ENCODE results near the gene DPP6. TPM values are rescaled to one million over a fixed set of nuclear protein-coding genes. Genes with fewer than 3 reads are reported as not detected.

DPP6 gene
- total and polyA plus RNA-seq, 9 of the 15 experiments (the other 6 are each of a cell fraction or from before 2014, with no cell fraction given): not detected

DNA sequence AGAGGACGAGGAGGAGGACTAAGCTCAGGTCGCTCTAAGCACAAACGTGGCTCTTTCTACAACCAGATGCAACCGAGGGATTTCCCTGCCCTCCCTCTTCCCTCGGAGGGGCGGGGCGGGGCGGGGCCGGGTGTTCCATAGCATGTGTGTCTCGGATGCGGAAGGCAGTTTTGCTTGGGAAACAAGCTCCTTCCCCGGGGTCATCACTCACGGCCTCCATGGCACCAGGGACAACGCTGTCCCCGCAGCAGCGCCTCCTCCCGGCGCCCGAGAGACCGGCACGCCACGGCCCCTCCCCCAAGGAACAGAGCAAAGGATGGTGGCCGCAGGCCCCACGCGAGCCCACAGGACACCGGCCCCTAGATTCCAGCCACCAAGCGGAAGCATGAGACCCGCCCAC lies 840.3 kb downstream of the DPP6 start (continued):
- TF ChIP-seq, protein P1, sequence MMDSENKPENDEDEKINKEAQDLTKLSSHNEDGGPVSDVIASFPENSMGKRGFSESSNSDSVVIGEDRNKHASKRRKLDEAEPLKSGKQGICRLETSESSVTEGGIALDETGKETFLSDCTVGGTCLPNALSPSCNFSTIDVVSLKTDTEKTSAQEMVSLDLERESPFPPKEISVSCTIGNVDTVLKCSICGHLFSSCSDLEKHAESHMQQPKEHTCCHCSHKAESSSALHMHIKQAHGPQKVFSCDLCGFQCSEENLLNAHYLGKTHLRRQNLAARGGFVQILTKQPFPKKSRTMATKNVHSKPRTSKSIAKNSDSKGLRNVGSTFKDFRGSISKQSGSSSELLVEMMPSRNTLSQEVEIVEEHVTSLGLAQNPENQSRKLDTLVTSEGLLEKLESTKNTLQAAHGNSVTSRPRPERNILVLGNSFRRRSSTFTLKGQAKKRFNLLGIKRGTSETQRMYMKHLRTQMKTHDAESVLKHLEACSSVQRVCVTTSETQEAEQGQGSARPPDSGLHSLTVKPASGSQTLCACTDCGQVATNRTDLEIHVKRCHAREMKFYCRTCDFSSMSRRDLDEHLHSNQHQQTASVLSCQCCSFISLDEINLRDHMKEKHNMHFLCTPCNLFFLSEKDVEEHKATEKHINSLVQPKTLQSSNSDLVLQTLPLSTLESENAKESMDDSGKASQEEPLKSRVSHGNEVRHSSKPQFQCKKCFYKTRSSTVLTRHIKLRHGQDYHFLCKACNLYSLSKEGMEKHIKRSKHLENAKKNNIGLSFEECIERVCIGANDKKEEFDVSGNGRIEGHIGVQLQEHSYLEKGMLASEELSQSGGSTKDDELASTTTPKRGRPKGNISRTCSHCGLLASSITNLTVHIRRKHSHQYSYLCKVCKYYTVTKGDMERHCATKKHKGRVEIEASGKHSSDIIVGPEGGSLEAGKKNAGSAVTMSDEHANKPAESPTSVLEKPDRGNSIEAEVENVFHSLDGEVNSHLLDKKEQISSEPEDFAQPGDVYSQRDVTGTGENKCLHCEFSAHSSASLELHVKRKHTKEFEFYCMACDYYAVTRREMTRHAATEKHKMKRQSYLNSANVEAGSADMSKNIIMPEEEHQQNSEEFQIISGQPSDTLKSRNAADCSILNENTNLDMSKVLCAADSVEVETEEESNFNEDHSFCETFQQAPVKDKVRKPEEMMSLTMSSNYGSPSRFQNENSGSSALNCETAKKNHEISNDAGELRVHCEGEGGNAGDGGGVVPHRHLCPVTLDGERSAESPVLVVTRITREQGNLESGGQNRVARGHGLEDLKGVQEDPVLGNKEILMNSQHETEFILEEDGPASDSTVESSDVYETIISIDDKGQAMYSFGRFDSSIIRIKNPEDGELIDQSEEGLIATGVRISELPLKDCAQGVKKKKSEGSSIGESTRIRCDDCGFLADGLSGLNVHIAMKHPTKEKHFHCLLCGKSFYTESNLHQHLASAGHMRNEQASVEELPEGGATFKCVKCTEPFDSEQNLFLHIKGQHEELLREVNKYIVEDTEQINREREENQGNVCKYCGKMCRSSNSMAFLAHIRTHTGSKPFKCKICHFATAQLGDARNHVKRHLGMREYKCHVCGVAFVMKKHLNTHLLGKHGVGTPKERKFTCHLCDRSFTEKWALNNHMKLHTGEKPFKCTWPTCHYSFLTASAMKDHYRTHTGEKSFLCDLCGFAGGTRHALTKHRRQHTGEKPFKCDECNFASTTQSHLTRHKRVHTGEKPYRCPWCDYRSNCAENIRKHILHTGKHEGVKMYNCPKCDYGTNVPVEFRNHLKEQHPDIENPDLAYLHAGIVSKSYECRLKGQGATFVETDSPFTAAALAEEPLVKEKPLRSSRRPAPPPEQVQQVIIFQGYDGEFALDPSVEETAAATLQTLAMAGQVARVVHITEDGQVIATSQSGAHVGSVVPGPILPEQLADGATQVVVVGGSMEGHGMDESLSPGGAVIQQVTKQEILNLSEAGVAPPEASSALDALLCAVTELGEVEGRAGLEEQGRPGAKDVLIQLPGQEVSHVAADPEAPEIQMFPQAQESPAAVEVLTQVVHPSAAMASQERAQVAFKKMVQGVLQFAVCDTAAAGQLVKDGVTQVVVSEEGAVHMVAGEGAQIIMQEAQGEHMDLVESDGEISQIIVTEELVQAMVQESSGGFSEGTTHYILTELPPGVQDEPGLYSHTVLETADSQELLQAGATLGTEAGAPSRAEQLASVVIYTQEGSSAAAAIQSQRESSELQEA (IDR thresholded peaks at IDR 0.05; ENCODE audit: low read depth): no peak
- TF ChIP-seq BRD9 (IDR thresholded peaks at IDR 0.05; ENCODE audit: low read depth, partially characterized antibody): no peak
- TF ChIP-seq, protein P2, sequence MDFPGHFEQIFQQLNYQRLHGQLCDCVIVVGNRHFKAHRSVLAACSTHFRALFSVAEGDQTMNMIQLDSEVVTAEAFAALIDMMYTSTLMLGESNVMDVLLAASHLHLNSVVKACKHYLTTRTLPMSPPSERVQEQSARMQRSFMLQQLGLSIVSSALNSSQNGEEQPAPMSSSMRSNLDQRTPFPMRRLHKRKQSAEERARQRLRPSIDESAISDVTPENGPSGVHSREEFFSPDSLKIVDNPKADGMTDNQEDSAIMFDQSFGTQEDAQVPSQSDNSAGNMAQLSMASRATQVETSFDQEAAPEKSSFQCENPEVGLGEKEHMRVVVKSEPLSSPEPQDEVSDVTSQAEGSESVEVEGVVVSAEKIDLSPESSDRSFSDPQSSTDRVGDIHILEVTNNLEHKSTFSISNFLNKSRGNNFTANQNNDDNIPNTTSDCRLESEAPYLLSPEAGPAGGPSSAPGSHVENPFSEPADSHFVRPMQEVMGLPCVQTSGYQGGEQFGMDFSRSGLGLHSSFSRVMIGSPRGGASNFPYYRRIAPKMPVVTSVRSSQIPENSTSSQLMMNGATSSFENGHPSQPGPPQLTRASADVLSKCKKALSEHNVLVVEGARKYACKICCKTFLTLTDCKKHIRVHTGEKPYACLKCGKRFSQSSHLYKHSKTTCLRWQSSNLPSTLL (IDR thresholded peaks at IDR 0.05): no peak
- TF ChIP-seq, protein P3, sequence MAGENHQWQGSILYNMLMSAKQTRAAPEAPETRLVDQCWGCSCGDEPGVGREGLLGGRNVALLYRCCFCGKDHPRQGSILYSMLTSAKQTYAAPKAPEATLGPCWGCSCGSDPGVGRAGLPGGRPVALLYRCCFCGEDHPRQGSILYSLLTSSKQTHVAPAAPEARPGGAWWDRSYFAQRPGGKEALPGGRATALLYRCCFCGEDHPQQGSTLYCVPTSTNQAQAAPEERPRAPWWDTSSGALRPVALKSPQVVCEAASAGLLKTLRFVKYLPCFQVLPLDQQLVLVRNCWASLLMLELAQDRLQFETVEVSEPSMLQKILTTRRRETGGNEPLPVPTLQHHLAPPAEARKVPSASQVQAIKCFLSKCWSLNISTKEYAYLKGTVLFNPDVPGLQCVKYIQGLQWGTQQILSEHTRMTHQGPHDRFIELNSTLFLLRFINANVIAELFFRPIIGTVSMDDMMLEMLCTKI (IDR thresholded peaks at IDR 0.05; ENCODE audit: partially characterized antibody): no peak
- TF ChIP-seq, protein P4, sequence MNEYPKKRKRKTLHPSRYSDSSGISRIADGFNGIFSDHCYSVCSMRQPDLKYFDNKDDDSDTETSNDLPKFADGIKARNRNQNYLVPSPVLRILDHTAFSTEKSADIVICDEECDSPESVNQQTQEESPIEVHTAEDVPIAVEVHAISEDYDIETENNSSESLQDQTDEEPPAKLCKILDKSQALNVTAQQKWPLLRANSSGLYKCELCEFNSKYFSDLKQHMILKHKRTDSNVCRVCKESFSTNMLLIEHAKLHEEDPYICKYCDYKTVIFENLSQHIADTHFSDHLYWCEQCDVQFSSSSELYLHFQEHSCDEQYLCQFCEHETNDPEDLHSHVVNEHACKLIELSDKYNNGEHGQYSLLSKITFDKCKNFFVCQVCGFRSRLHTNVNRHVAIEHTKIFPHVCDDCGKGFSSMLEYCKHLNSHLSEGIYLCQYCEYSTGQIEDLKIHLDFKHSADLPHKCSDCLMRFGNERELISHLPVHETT (CRISPR knock-in tag; conservative IDR thresholded peaks at IDR 0.05 in 1 of 2, IDR thresholded peaks at IDR 0.05 in 1 of 2): no peak
- TF ChIP-seq RBFOX2 (IDR thresholded peaks at IDR 0.05; ENCODE audit: low read depth, low read length): no peak
- TF ChIP-seq CBX3 (IDR thresholded peaks at IDR 0.05; ENCODE audit: borderline replicate concordance in 1 of 2, low read length in 2 of 2): 0 out of 3 replicates have a peak, but pooled peaks of 1 of the 2 experiments have one; percentile 12
- no peak for TF ChIP-seq MTF1 (CRISPR knock-in tag; IDR thresholded peaks at IDR 0.05; ENCODE audit: borderline replicate concordance)
- TF ChIP-seq HNRNPUL1 (IDR thresholded peaks at IDR 0.05; ENCODE audit: low read length): no peak
- peak; percentile 53; the same call in 1 of the 2 replicates for TF ChIP-seq SAFB (IDR thresholded peaks at IDR 0.05; ENCODE audit: borderline replicate concordance, low read depth, low read length)
- no peak for TF ChIP-seq TAF9B (IDR thresholded peaks at IDR 0.05; ENCODE audit: partially characterized antibody)
- no peak for TF ChIP-seq PHF21A (IDR thresholded peaks at IDR 0.05; ENCODE audit: borderline replicate concordance, low read depth)
- TF ChIP-seq JUNB (CRISPR knock-in tag; conservative IDR thresholded peaks at IDR 0.05): no peak
- 0 out of 4 replicates have a peak, but pooled peaks of 1 of the 2 experiments have one; percentile 3 for TF ChIP-seq RCOR1 (IDR thresholded peaks at IDR 0.05; ENCODE audit: borderline replicate concordance in 1 of 2, low read depth in 2 of 2, low read length in 2 of 2)
- no peak for TF ChIP-seq ZNF584 (CRISPR knock-in tag; IDR thresholded peaks at IDR 0.05; ENCODE audit: low read depth)
